Ovary (tissue), 9 donors: ENCODE data around the gene HERC3. TPM values are rescaled to one million over a fixed set of nuclear protein-coding genes. Genes with fewer than 3 reads are reported as not detected.

Source experiments
- DNase-seq, 5 donors: peaks; one replicate each; pipeline ENCODE4 v3.0.0-alpha.2; 2019 to 2020
- H3K27ac ChIP-seq, 2 donors: fragments of 200-600 bp; one replicate each; pipeline versions ENCODE4 v1.5.1 to v1.8.0; 2019 to 2022
- H3K27me3 ChIP-seq: fragments of 200-600 bp; one replicate; pipeline ENCODE4 v1.8.0; 2022
- H3K36me3 ChIP-seq: fragments of 200-600 bp; sonication (generic); one replicate; pipeline ENCODE4 v1.5.1; 2019
- H3K4me1 ChIP-seq: one replicate; pipeline ENCODE4 v1.8.1; 2013; ENCODE audit warnings: mild to moderate bottlenecking, moderate library complexity; ENCODE audit not compliant: insufficient read depth
- H3K4me3 ChIP-seq: fragments of 200-600 bp; sonication (generic); one replicate; pipeline ENCODE4 v1.5.1; 2017
- H3K9me3 ChIP-seq, 2 donors: fragments of 200-600 bp in 1 of 2; sonication (generic) in 1 of 2; one replicate each; pipeline versions ENCODE4 v1.5.1 to v1.8.1; 2013 to 2019; ENCODE audit warnings: mild to moderate bottlenecking in 1 of 2, moderate library complexity in 1 of 2
- CTCF ChIP-seq, 3 donors: fragments of 450-650 bp in 2 of 3; fragments of 200-600 bp in 1 of 3; IDR thresholded peaks; one replicate each; pipeline versions ENCODE4 v1.5.1 to v1.8.0; 2016 to 2022; ENCODE audit warnings: antibody characterized with exemption in 3 of 3, mild to moderate bottlenecking in 1 of 3
- EP300 ChIP-seq: sonication (generic); formaldehyde crosslinking; IDR thresholded peaks from one replicate; pipeline ENCODE4 v1.6.1; 2017; ENCODE audit warnings: antibody characterized with exemption
- POLR2A ChIP-seq: fragments of 450-650 bp; IDR thresholded peaks from one replicate; pipeline ENCODE4 v1.6.1; 2017; ENCODE audit warnings: antibody characterized with exemption, mild to moderate bottlenecking, moderate library complexity
- WGBS, 3 donors: extraction: QIAGEN DNeasy Blood & Tissue Kit in 1 of 3; methylation state at CpG; one replicate each; pipeline versions ENCODE4 v1.1.5 to v1.1.7; 2013 to 2017; 5-methylcytosine and 5-hydroxymethylcytosine counted together
- intact Hi-C, 4 donors: fragments of 100-400 bp; cut with DNase I; formaldehyde crosslinking; loops; one replicate each; pipeline versions ENCODE4 v1.11.0 to v1.15.1; 2022 to 2023
- polyA plus RNA-seq, 2 donors: library from polyadenylated mRNA; stranded (reverse); fragments of 200-250 nt in 1 of 2; fragments of 350-450 nt in 1 of 2; fragmentation: Illumina TruSeq in 1 of 2; extraction: RNeasy Lipid Tissue Mini Kit (QIAGEN cat#74804) in 1 of 2; gene quantifications; one replicate each; pipeline ENCODE4 v1.2.3, GENCODE V29; 2013 to 2014
- total RNA-seq, 7 donors: library from RNA; depleted of rRNA in 2 of 7; stranded (reverse); fragments of >200 nt in 2 of 7; fragmentation: NEBNext Ultra II Directional in 3 of 7; extraction: Animal tissue kit (Norgen Biotek cat#: 25700) in 3 of 7; gene quantifications; one replicate each; pipeline versions ENCODE4 v1.1.0 to v1.2.4, GENCODE V29; 2016 to 2023
- donor health status: DM: no; HTN: no; CAD: no; lungs with moderate emphysema.
- donor health status: DM: no; HTN: no; CAD: no.
- donor health status: Bipolar disorder and iron deficiency.
- donor health status: DM: yes; HTN: yes; CAD: no.
- donor health status: DM: no; HTN: no; CAD: no.
- donor health status: DM: yes; HTN: yes; CAD: no.

The HERC3 gene
- total and polyA plus RNA-seq, 9 donors = 10.3 to 30.9 (median 24.2) TPM

GRCh38 chr4:88728146-88728545 lies 135.9 kb downstream of the HERC3 start:
- no peak overlapping the region for H3K4me3 ChIP-seq
- H3K9me3 ChIP-seq = no peaks in the 10 kb centered on the region
- H3K27ac ChIP-seq = no peak overlapping the region
- intact Hi-C loops = no loop called here
- H3K27me3 ChIP-seq = no peaks in the 10 kb centered on the region
- no peak for TF ChIP-seq POLR2A
- TF ChIP-seq CTCF (IDR thresholded peaks at IDR 0.05) = no peak
- no peak for TF ChIP-seq EP300
- no peaks in the 10 kb centered on the region for H3K36me3 ChIP-seq
- no peaks in the 10 kb centered on the region for H3K4me1 ChIP-seq
- WGBS, 3 donors = 95 to 96% (median 96%) methylated on average over 6 of the region's 6 CpGs
- DNase-seq = no peak

- whole genome bisulfite sequencing, 3 donors = 88 to 93% (median 91%) methylated on average over 6 of the region's 6 CpGs
- Histone ChIP-seq H3K9me3 (no peaks in the 10 kb centered on the region), H3K4me3 (no peak overlapping the region), H3K4me1 (no peaks in the 10 kb centered on the region), H3K27me3 (no peaks in the 10 kb centered on the region), H3K36me3 (no peaks in the 10 kb centered on the region), H3K27ac (no peak overlapping the region)
- no peak for DNase-seq
- TF ChIP-seq EP300 (no peak), POLR2A (no peak), CTCF (IDR thresholded peaks at IDR 0.05) (no peak)
- intact Hi-C loops = no loop called here
Observed at GRCh38 chr4:88729146-88729760, 137.0 kb downstream of the HERC3 start.

GRCh38 chr4:88730811-88731210 lies 138.5 kb downstream of the HERC3 start:
- no peak for DNase-seq
- Histone ChIP-seq H3K4me3 (no peak overlapping the region), H3K36me3 (no peaks in the 10 kb centered on the region), H3K4me1 (peaks cover 4% of the 10 kb centered on the region), H3K9me3 (no peaks in the 10 kb centered on the region), H3K27me3 (no peaks in the 10 kb centered on the region), H3K27ac (no peak overlapping the region)
- intact Hi-C loops = no loop called here
- TF ChIP-seq POLR2A (no peak), CTCF (IDR thresholded peaks at IDR 0.05) (no peak), EP300 (no peak)
- 93 to 97% (median 97%) methylated on average over 5 of the region's 5 CpGs for WGBS, 3 donors

GRCh38 chr4:88731381-88731780 lies 139.1 kb downstream of the HERC3 start:
- H3K4me1 ChIP-seq = peaks cover 6% of the 10 kb centered on the region
- H3K4me3 ChIP-seq = no peak overlapping the region
- H3K36me3 ChIP-seq = no peaks in the 10 kb centered on the region
- no peak overlapping the region for H3K27ac ChIP-seq
- no peak for DNase-seq
- intact Hi-C loops = no loop called here
- WGBS, 3 donors = 90 to 96% (median 92%) methylated on average over 4 of the region's 4 CpGs
- H3K27me3 ChIP-seq = no peaks in the 10 kb centered on the region
- H3K9me3 ChIP-seq = no peaks in the 10 kb centered on the region
- TF ChIP-seq CTCF (IDR thresholded peaks at IDR 0.05) (no peak), POLR2A (no peak), EP300 (no peak)
